ENCODE measurements around the gene AKAP12.

Gene AKAP12

DNA sequence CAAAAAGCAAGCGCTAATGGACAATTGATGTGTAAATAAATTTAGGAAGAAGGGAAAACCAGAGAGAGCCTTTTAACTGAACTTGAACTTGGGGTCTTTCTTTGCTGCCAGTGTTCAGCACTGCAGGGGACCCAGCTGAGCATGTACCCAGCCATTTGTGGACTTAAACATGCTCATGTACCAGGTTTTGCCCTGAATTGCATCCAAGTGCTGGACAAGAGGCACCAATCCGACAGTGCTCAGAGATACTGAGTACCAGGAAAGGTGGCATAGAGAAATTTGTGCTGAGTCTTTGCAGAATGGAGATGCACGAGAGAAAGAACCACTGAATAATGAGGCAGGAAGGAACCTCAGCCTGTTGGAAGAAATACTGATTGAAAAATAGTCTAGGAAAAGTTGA lies 16.0 kb downstream of the AKAP12 start:
- Histone ChIP-seq H3K79me2 (ENCODE audit: insufficient read depth, low read length) (no peaks in the 10 kb centered on the region), H3K9me3 (ENCODE audit: low read length) (no peaks in the 10 kb centered on the region), H3K27ac (ENCODE audit: low read depth, low read length, poor library complexity, severe bottlenecking) (no peak overlapping the region), H3K9ac (ENCODE audit: low read length) (no peak overlapping the region), H4K20me1 (ENCODE audit: insufficient read depth, low read length) (no peaks in the 10 kb centered on the region), H3F3A (ENCODE audit: insufficient read depth, low read length) (no peaks in the 10 kb centered on the region), H3K4me3 (ENCODE audit: low read depth, low read length, poor library complexity, severe bottlenecking) (no peak overlapping the region), H3K9me2 (ENCODE audit: low read depth, low read length) (no peaks in the 10 kb centered on the region), H3K4me2 (ENCODE audit: low read length) (no peak overlapping the region), H3K27me3 (ENCODE audit: insufficient read depth, low read length) (no peaks in the 10 kb centered on the region), H3K4me1 (ENCODE audit: insufficient read depth, low read length, severe bottlenecking) (no peaks in the 10 kb centered on the region), H2AFZ (ENCODE audit: low read length) (no peak overlapping the region), H3K36me3 (ENCODE audit: insufficient read depth, low read length) (no peaks in the 10 kb centered on the region)
- TF ChIP-seq EZH2 (IDR thresholded peaks at IDR 0.05; ENCODE audit: borderline replicate concordance, low read length), result no peak
- TF ChIP-seq, protein P1, sequence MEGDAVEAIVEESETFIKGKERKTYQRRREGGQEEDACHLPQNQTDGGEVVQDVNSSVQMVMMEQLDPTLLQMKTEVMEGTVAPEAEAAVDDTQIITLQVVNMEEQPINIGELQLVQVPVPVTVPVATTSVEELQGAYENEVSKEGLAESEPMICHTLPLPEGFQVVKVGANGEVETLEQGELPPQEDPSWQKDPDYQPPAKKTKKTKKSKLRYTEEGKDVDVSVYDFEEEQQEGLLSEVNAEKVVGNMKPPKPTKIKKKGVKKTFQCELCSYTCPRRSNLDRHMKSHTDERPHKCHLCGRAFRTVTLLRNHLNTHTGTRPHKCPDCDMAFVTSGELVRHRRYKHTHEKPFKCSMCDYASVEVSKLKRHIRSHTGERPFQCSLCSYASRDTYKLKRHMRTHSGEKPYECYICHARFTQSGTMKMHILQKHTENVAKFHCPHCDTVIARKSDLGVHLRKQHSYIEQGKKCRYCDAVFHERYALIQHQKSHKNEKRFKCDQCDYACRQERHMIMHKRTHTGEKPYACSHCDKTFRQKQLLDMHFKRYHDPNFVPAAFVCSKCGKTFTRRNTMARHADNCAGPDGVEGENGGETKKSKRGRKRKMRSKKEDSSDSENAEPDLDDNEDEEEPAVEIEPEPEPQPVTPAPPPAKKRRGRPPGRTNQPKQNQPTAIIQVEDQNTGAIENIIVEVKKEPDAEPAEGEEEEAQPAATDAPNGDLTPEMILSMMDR (IDR thresholded peaks at IDR 0.05; ENCODE audit: low read length), result no peak

DNA sequence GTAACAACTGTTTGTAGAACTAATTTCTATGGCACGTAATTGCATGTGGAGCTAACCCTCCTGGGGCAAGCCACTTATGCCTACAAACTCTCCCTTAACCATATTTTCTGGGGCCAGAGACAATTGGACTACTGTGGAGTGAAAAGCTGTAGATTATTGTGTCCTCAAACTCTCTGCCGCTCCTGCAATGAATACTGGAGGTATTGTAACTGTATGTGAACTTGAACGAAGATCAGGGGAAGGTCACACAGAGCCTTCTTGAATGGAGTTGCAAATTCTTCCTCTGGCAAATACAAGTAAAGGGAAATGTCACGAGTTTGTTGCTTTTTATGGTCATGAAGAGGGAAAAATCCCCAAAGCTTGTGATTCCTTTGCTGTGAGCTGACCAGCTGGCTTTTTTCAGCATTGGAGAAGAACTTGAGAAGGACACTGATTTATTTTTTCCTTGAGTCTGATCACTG lies 18.2 kb downstream of the AKAP12 start:
- Histone ChIP-seq H3F3A (ENCODE audit: insufficient read depth, low read length) (no peaks in the 10 kb centered on the region), H3K9ac (ENCODE audit: low read length) (no peak overlapping the region), H3K27ac (ENCODE audit: low read depth, low read length, poor library complexity, severe bottlenecking) (no peak overlapping the region), H3K9me2 (ENCODE audit: low read depth, low read length) (no peaks in the 10 kb centered on the region), H3K4me2 (ENCODE audit: low read length) (no peak overlapping the region), H3K36me3 (ENCODE audit: insufficient read depth, low read length) (no peaks in the 10 kb centered on the region), H4K20me1 (ENCODE audit: insufficient read depth, low read length) (no peaks in the 10 kb centered on the region), H3K4me1 (ENCODE audit: insufficient read depth, low read length, severe bottlenecking) (no peaks in the 10 kb centered on the region), H2AFZ (ENCODE audit: low read length) (no peak overlapping the region), H3K27me3 (ENCODE audit: insufficient read depth, low read length) (no peaks in the 10 kb centered on the region), H3K9me3 (ENCODE audit: low read length) (no peaks in the 10 kb centered on the region), H3K4me3 (ENCODE audit: low read depth, low read length, poor library complexity, severe bottlenecking) (no peak overlapping the region), H3K79me2 (ENCODE audit: insufficient read depth, low read length) (no peaks in the 10 kb centered on the region)
- TF ChIP-seq EZH2 (IDR thresholded peaks at IDR 0.05; ENCODE audit: borderline replicate concordance, low read length), result no peak
- TF ChIP-seq, protein P1 (IDR thresholded peaks at IDR 0.05; ENCODE audit: low read length), result no peak

DNA sequence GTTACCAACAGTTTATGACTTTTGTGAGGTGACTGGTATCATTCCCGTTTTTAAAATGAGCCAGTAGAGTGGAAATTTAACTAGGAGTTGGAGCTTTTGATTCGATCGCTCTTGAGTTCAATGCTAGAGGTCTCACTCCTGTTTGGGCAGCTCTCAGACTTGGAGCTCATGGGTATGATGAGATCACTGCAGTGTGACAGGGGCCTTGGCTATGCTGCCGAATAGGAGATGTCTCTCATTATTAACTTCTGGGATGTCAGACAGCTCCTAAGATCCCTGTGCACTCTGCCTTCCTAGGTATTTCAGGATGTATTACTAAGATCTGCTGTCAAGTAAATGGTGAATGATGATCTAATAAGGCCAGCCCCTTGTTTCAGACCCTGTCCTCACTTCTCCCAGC lies 20.4 kb downstream of the AKAP12 start:
- H3K4me1 ChIP-seq (ENCODE audit: insufficient read depth, low read length, severe bottlenecking), result no peaks in the 10 kb centered on the region

More for the DNA sequence above, 20.4 kb downstream of the AKAP12 start:
- Histone ChIP-seq H3K9ac (ENCODE audit: low read length) (no peak overlapping the region), H3K36me3 (ENCODE audit: insufficient read depth, low read length) (no peaks in the 10 kb centered on the region), H3K9me3 (ENCODE audit: low read length) (no peaks in the 10 kb centered on the region), H3K4me3 (ENCODE audit: low read depth, low read length, poor library complexity, severe bottlenecking) (no peak overlapping the region), H3K79me2 (ENCODE audit: insufficient read depth, low read length) (no peaks in the 10 kb centered on the region), H3F3A (ENCODE audit: insufficient read depth, low read length) (no peaks in the 10 kb centered on the region), H2AFZ (ENCODE audit: low read length) (no peak overlapping the region), H3K27me3 (ENCODE audit: insufficient read depth, low read length) (no peaks in the 10 kb centered on the region), H3K4me2 (ENCODE audit: low read length) (no peak overlapping the region), H4K20me1 (ENCODE audit: insufficient read depth, low read length) (no peaks in the 10 kb centered on the region), H3K27ac (ENCODE audit: low read depth, low read length, poor library complexity, severe bottlenecking) (no peak overlapping the region), H3K9me2 (ENCODE audit: low read depth, low read length) (no peaks in the 10 kb centered on the region)
- no peak for TF ChIP-seq EZH2 (IDR thresholded peaks at IDR 0.05; ENCODE audit: borderline replicate concordance, low read length)
- TF ChIP-seq, protein P1 (IDR thresholded peaks at IDR 0.05; ENCODE audit: low read length), result no peak

Measured in OCI-LY1 (cell line).